ENCODE results near the gene CD83.

DNA sequence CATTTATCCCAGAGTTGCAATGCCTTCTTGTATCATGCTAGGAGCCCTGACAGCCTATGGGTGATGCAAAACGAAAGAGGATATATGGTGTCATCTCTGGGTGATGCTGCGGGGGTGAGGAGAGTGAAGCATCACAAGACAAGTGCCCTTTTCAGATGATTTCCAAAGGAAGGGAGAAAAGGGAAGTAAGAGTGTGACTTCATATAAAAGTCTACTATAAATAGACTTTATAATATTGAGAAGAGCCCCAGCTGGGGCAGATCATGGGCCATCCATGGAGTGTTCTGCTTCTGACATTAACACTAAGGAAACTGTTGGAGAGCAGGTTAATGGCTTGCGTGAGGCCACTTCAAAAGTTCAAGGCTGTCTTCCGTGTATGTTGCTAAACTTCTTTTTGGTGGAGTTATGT lies 4.4 kb downstream of the CD83 start:
- no peak for TF ChIP-seq CEBPB (IDR thresholded peaks at IDR 0.05; ENCODE audit: low read depth, low read length)
- TF ChIP-seq, protein P1, sequence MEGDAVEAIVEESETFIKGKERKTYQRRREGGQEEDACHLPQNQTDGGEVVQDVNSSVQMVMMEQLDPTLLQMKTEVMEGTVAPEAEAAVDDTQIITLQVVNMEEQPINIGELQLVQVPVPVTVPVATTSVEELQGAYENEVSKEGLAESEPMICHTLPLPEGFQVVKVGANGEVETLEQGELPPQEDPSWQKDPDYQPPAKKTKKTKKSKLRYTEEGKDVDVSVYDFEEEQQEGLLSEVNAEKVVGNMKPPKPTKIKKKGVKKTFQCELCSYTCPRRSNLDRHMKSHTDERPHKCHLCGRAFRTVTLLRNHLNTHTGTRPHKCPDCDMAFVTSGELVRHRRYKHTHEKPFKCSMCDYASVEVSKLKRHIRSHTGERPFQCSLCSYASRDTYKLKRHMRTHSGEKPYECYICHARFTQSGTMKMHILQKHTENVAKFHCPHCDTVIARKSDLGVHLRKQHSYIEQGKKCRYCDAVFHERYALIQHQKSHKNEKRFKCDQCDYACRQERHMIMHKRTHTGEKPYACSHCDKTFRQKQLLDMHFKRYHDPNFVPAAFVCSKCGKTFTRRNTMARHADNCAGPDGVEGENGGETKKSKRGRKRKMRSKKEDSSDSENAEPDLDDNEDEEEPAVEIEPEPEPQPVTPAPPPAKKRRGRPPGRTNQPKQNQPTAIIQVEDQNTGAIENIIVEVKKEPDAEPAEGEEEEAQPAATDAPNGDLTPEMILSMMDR (conservative IDR thresholded peaks at IDR 0.05; ENCODE audit: low read depth, low read length), result no peak
- no peak for TF ChIP-seq BHLHE40 (IDR thresholded peaks at IDR 0.05; ENCODE audit: low read depth, low read length)
- TF ChIP-seq MXI1 (IDR thresholded peaks at IDR 0.05; ENCODE audit: borderline replicate concordance, low read depth, low read length), result no peak
- no peak for TF ChIP-seq POLR2A (IDR thresholded peaks at IDR 0.05; ENCODE audit: low read depth, low read length)
- TF ChIP-seq SMC3 (IDR thresholded peaks at IDR 0.05; ENCODE audit: low read depth, low read length), result no peak
- TF ChIP-seq RCOR1 (IDR thresholded peaks at IDR 0.05; ENCODE audit: insufficient replicate concordance, low read length), result no peak

Data from IMR-90 (cell line).